Neural cell (in vitro differentiated cells): Measurements from ENCODE around the gene ANO5. TPM values are rescaled to one million over a fixed set of nuclear protein-coding genes. Genes with fewer than 3 reads are reported as not detected.

Source experiments
- H2AFZ ChIP-seq: fragments of 200-600, 300-800 bp; sonication (generic), shearing (Covaris generic); 2 replicates; pipeline ENCODE4 v1.6.0; 2014; ENCODE audit warnings: low read depth, mild to moderate bottlenecking, antibody characterized with exemption, low read length, moderate library complexity
- H3F3A ChIP-seq: fragments of 200-600 bp; shearing (Covaris generic); 2 replicates; pipeline ENCODE4 v1.6.1; 2016; ENCODE audit warnings: mild to moderate bottlenecking, moderate library complexity, mixed read lengths, antibody characterized with exemption, low read length; ENCODE audit not compliant: insufficient read depth, poor library complexity, severe bottlenecking
- H3K27ac ChIP-seq: fragments of 200-600, 300-800 bp; sonication (generic), shearing (Covaris generic); 2 replicates; pipeline ENCODE4 v1.5.1; 2014; ENCODE audit warnings: mild to moderate bottlenecking, low read length, moderate library complexity
- H3K27me3 ChIP-seq: fragments of 300-800, 200-600 bp; sonication (generic), shearing (Covaris generic); 2 replicates; pipeline ENCODE4 v1.6.0; 2014; ENCODE audit warnings: mild to moderate bottlenecking, low read depth, low read length, moderate library complexity; ENCODE audit not compliant: insufficient read depth
- H3K36me3 ChIP-seq: fragments of 300-800, 200-600 bp; sonication (generic), shearing (Covaris generic); 2 replicates; pipeline ENCODE4 v1.5.1; 2014; ENCODE audit warnings: mild to moderate bottlenecking, antibody characterized with exemption, low read length, moderate library complexity; ENCODE audit not compliant: insufficient read depth
- H3K4me2 ChIP-seq: fragments of 300-800, 200-600 bp; sonication (generic), shearing (Covaris generic); 2 replicates; pipeline ENCODE4 v1.6.0; 2014; ENCODE audit warnings: mild to moderate bottlenecking, low read length
- H3K4me3 ChIP-seq: fragments of 300-800, 200-600 bp; sonication (generic), shearing (Covaris generic); 2 replicates; pipeline ENCODE4 v1.5.1; 2014; ENCODE audit warnings: mild to moderate bottlenecking, low read length, moderate library complexity
- H3K79me2 ChIP-seq: fragments of 200-600 bp; shearing (Covaris generic); replicated peaks from 2 replicates; pipeline ENCODE4 v1.6.0; 2014; ENCODE audit warnings: mild to moderate bottlenecking, low read length, moderate library complexity; ENCODE audit not compliant: insufficient read depth
- H3K9ac ChIP-seq: fragments of 300-800, 200-600 bp; sonication (generic), shearing (Covaris generic); 2 replicates; pipeline ENCODE4 v1.6.1; 2016; ENCODE audit warnings: mild to moderate bottlenecking, low read length, mixed read lengths
- H3K9me2 ChIP-seq: fragments of 200-600 bp; shearing (Covaris generic); 2 replicates; pipeline ENCODE4 v1.6.1; 2016; ENCODE audit warnings: mild to moderate bottlenecking, low read length, mixed read lengths; ENCODE audit not compliant: insufficient read depth
- H3K9me3 ChIP-seq: fragments of 200-600, 300-800 bp; sonication (generic), shearing (Covaris generic); 2 replicates; pipeline ENCODE4 v1.6.1; 2016; ENCODE audit warnings: mild to moderate bottlenecking, mixed run types, low read length, moderate library complexity, mixed read lengths
- H4K20me1 ChIP-seq: fragments of 200-600 bp; shearing (Covaris generic); 2 replicates; pipeline ENCODE4 v1.6.1; 2016; ENCODE audit warnings: mild to moderate bottlenecking, mixed run types; ENCODE audit not compliant: insufficient read depth
- EP300 ChIP-seq: fragments of 450-650 bp; conservative IDR thresholded peaks from 2 replicates; pipeline ENCODE4 v1.6.1; 2014; ENCODE audit warnings: antibody characterized with exemption, mild to moderate bottlenecking, moderate library complexity; ENCODE audit not compliant: poor library complexity, severe bottlenecking
- EZH2 ChIP-seq: fragments of 200-600, 300-800 bp; shearing (Covaris generic), sonication (generic); IDR thresholded peaks from 2 replicates; pipeline ENCODE4 v1.6.1; 2014; ENCODE audit warnings: antibody characterized with exemption, low read length, borderline replicate concordance, mild to moderate bottlenecking; ENCODE audit not compliant: insufficient read depth, poor library complexity, severe bottlenecking
- MXI1 ChIP-seq: fragments of 450-650 bp; conservative IDR thresholded peaks from 2 replicates; pipeline ENCODE4 v1.6.1; 2014; ENCODE audit warnings: antibody characterized with exemption, mild to moderate bottlenecking; ENCODE audit not compliant: poor library complexity, severe bottlenecking
- POLR2AphosphoS5 ChIP-seq: IDR thresholded peaks from 2 replicates; pipeline ENCODE4 v1.6.1; 2012
- RAD21 ChIP-seq: fragments of 450-650 bp; conservative IDR thresholded peaks from 2 replicates; pipeline ENCODE4 v1.6.1; 2014; ENCODE audit warnings: antibody characterized with exemption, mild to moderate bottlenecking, moderate library complexity
- SMC3 ChIP-seq: fragments of 450-650 bp; conservative IDR thresholded peaks from 2 replicates; pipeline ENCODE4 v1.6.1; 2014; ENCODE audit warnings: antibody characterized with exemption, mild to moderate bottlenecking, moderate library complexity; ENCODE audit not compliant: poor library complexity
- TAF1 ChIP-seq: IDR thresholded peaks from 2 replicates; pipeline ENCODE4 v1.6.1; 2012; ENCODE audit warnings: low read depth
- polyA plus RNA-seq: library from polyadenylated mRNA; depleted of rRNA; stranded (reverse); fragments of >200 nt; gene quantifications from 2 replicates; pipeline ENCODE4 v1.2.3, GENCODE V29; 2014
- TF ChIP-seq, protein P1 (sequence below): IDR thresholded peaks from 2 replicates; pipeline ENCODE4 v1.6.1; 2012; ENCODE audit warnings: borderline replicate concordance
- TF ChIP-seq, protein P2 (sequence below): fragments of 450-650 bp; IDR thresholded peaks from 2 replicates; pipeline ENCODE4 v1.5.1; 2014; ENCODE audit warnings: antibody characterized with exemption, mild to moderate bottlenecking, moderate library complexity; ENCODE audit not compliant: poor library complexity, severe bottlenecking

Gene ANO5
- polyA plus RNA-seq, 1 donor from 2014 or later = 3.6 TPM

DNA sequence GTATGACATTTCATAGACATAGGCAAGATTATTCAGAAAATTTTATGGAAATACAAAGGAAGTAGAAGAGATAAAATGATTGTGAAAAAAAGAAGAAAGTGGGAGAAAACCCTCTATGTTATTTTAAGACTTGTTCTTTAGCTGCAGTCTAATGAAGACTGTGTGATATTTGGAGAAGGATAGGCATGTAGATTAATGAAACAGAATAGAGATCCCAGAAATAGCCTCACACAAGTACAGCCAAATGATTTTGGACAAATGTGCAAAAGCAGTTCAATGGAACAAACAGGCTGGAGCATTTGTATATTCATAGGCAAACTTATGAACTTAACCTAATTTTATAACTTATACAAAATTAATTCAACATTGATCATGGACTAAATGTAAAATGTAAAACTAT lies 14.3 kb downstream of the ANO5 start:
- H4K20me1 ChIP-seq = no peaks in the 10 kb centered on the region
- no peaks in the 10 kb centered on the region for H3K79me2 ChIP-seq
- no peaks in the 10 kb centered on the region for H3K9me3 ChIP-seq
- no peaks in the 10 kb centered on the region for H3K27me3 ChIP-seq
- no peaks in the 10 kb centered on the region for H3K9me2 ChIP-seq
- no peak overlapping the region for H2AFZ ChIP-seq
- H3K9ac ChIP-seq = no peak overlapping the region
- no peak overlapping the region for H3K27ac ChIP-seq
- H3K4me2 ChIP-seq = no peak overlapping the region
- TF ChIP-seq, protein P1, sequence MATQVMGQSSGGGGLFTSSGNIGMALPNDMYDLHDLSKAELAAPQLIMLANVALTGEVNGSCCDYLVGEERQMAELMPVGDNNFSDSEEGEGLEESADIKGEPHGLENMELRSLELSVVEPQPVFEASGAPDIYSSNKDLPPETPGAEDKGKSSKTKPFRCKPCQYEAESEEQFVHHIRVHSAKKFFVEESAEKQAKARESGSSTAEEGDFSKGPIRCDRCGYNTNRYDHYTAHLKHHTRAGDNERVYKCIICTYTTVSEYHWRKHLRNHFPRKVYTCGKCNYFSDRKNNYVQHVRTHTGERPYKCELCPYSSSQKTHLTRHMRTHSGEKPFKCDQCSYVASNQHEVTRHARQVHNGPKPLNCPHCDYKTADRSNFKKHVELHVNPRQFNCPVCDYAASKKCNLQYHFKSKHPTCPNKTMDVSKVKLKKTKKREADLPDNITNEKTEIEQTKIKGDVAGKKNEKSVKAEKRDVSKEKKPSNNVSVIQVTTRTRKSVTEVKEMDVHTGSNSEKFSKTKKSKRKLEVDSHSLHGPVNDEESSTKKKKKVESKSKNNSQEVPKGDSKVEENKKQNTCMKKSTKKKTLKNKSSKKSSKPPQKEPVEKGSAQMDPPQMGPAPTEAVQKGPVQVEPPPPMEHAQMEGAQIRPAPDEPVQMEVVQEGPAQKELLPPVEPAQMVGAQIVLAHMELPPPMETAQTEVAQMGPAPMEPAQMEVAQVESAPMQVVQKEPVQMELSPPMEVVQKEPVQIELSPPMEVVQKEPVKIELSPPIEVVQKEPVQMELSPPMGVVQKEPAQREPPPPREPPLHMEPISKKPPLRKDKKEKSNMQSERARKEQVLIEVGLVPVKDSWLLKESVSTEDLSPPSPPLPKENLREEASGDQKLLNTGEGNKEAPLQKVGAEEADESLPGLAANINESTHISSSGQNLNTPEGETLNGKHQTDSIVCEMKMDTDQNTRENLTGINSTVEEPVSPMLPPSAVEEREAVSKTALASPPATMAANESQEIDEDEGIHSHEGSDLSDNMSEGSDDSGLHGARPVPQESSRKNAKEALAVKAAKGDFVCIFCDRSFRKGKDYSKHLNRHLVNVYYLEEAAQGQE = no peak
- TF ChIP-seq EZH2 = no peak
- TF ChIP-seq, protein P2, sequence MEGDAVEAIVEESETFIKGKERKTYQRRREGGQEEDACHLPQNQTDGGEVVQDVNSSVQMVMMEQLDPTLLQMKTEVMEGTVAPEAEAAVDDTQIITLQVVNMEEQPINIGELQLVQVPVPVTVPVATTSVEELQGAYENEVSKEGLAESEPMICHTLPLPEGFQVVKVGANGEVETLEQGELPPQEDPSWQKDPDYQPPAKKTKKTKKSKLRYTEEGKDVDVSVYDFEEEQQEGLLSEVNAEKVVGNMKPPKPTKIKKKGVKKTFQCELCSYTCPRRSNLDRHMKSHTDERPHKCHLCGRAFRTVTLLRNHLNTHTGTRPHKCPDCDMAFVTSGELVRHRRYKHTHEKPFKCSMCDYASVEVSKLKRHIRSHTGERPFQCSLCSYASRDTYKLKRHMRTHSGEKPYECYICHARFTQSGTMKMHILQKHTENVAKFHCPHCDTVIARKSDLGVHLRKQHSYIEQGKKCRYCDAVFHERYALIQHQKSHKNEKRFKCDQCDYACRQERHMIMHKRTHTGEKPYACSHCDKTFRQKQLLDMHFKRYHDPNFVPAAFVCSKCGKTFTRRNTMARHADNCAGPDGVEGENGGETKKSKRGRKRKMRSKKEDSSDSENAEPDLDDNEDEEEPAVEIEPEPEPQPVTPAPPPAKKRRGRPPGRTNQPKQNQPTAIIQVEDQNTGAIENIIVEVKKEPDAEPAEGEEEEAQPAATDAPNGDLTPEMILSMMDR = no peak
- no peak for TF ChIP-seq EP300
- no peak for TF ChIP-seq MXI1
- TF ChIP-seq SMC3 = no peak
- TF ChIP-seq TAF1 = no peak
- no peak for TF ChIP-seq RAD21
- TF ChIP-seq POLR2AphosphoS5 = no peak
- H3K36me3 ChIP-seq = no peaks in the 10 kb centered on the region
- no peak overlapping the region for H3K4me3 ChIP-seq
- no peaks in the 10 kb centered on the region for H3F3A ChIP-seq

- no peak overlapping the region for H3K9ac ChIP-seq
- no peak overlapping the region for H2AFZ ChIP-seq
- no peak overlapping the region for H3K4me3 ChIP-seq
- no peaks in the 10 kb centered on the region for H3K79me2 ChIP-seq
- H3K36me3 ChIP-seq = no peaks in the 10 kb centered on the region
- H4K20me1 ChIP-seq = no peaks in the 10 kb centered on the region
- H3K27me3 ChIP-seq = no peaks in the 10 kb centered on the region
- no peak overlapping the region for H3K27ac ChIP-seq
- H3K9me3 ChIP-seq = no peaks in the 10 kb centered on the region
- H3F3A ChIP-seq = no peaks in the 10 kb centered on the region
- no peak overlapping the region for H3K4me2 ChIP-seq
- no peaks in the 10 kb centered on the region for H3K9me2 ChIP-seq
- TF ChIP-seq POLR2AphosphoS5 (no peak), MXI1 (no peak), RAD21 (no peak), EP300 (no peak), TAF1 (no peak), EZH2 (no peak), SMC3 (no peak)
- TF ChIP-seq, protein P2 = no peak
- TF ChIP-seq, protein P1 = no peak
These were observed 15.4 kb downstream of the ANO5 start for GRCh38 chr11:22208151-22208858.
